Measurements from ENCODE around the gene KRTAP20-1. TPM values are rescaled to one million over a fixed set of nuclear protein-coding genes. Genes with fewer than 3 reads are reported as not detected.

KRTAP20-1 gene
- total RNA-seq, 3 donors from 2014 or later, result not detected

DNA sequence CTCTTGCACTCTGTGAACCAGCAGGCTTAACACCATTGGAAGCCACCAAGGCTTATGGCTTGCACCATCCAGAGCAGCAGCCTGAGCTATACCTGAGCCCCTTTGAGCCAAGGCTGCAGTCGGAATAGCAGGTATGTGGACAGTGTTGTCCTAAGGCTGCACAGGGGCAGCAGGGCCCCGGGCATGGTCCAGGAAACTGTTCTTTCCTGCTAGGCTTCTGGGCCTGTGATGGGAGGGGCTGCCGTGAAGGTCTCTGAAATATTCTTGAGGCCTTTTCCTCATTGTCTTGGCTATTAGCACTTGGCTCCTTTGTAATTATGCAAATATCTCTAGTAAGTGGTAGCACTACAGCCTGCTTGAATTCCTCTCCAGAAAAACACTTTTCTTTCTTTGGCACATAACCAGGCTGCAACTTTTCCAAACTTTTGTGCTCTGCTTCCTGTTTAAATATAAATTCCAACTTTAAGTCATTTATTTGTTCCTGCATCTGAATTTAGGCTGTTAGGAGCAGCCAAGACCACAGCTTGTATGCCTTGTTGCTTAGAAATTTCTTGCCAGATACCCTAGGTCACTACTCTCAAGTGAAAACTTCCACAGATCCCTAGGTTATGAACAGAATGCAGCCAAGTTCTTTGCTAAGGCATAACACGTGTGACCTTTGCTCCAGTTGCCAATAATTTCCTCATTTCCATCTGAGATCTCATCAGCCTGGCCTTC lies 9.4 kb downstream of the KRTAP20-1 start:
- no peak for DNase-seq
- TF ChIP-seq, protein P1, sequence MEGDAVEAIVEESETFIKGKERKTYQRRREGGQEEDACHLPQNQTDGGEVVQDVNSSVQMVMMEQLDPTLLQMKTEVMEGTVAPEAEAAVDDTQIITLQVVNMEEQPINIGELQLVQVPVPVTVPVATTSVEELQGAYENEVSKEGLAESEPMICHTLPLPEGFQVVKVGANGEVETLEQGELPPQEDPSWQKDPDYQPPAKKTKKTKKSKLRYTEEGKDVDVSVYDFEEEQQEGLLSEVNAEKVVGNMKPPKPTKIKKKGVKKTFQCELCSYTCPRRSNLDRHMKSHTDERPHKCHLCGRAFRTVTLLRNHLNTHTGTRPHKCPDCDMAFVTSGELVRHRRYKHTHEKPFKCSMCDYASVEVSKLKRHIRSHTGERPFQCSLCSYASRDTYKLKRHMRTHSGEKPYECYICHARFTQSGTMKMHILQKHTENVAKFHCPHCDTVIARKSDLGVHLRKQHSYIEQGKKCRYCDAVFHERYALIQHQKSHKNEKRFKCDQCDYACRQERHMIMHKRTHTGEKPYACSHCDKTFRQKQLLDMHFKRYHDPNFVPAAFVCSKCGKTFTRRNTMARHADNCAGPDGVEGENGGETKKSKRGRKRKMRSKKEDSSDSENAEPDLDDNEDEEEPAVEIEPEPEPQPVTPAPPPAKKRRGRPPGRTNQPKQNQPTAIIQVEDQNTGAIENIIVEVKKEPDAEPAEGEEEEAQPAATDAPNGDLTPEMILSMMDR (IDR thresholded peaks at IDR 0.05), result no peak
- H3K4me3 ChIP-seq, result no peak overlapping the region
- intact Hi-C loops (cut with DNase I, micrococcal nuclease), result no loop called here
- peaks cover 73% of the 10 kb centered on the region for H3K9me3 ChIP-seq
- H3K4me1 ChIP-seq (ENCODE audit: low read depth), result no peaks in the 10 kb centered on the region
- no peak for ATAC-seq
- no peaks in the 10 kb centered on the region for H3K36me3 ChIP-seq (ENCODE audit: low read depth)

DNA sequence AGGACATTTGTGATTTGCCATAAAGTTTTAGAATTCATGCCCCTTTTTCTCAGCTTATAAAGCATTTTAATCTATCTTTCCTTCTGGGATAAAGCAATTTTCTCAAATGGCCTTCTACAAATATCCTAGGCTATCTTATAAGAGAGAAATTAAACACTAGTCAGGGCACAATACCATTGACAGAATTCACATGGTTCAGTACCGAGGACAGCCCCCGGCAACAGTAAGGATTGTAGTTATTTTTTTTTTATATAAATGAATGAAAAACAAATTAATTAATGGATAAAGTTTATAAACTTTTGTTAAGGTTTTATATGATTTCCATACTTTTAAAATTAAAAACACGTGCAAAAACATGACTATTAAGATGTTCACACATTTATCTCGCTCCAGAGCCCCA lies 11.9 kb downstream of the KRTAP20-1 start:
- no peaks in the 10 kb centered on the region for H3K4me1 ChIP-seq (ENCODE audit: low read depth)
- intact Hi-C loops (cut with DNase I, micrococcal nuclease), result no loop called here
- H3K36me3 ChIP-seq (ENCODE audit: low read depth), result no peaks in the 10 kb centered on the region
- H3K4me3 ChIP-seq, result no peak overlapping the region
- TF ChIP-seq, protein P1 (IDR thresholded peaks at IDR 0.05), result no peak
- ATAC-seq, result no peak
- DNase-seq, result no peak
- H3K9me3 ChIP-seq, result peaks cover 73% of the 10 kb centered on the region

DNA sequence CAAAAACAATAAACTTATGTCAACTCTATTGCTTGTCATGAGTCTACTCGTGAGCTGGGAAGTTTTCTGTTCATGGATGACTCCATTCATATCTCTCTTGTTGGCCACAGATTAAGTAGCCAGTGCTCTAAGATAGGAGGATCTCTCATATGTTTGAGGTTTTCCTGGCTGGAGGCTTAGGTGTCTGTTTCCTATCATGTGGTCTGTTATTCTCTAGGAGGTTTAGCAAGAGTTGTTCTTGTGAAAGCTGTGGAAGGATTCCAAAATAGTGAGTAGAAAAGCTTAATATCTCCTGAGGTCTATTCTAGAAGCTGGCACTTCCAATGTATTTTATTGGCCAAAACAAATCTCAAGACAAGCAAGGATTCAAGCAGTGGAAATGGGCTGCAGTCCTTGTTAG lies 13.0 kb downstream of the KRTAP20-1 start:
- H3K4me3 ChIP-seq, result no peak overlapping the region
- DNase-seq, result no peak
- TF ChIP-seq, protein P1 (IDR thresholded peaks at IDR 0.05), result no peak
- peaks cover 75% of the 10 kb centered on the region for H3K9me3 ChIP-seq
- intact Hi-C loops (cut with DNase I, micrococcal nuclease), result no loop called here
- H3K4me1 ChIP-seq (ENCODE audit: low read depth), result no peaks in the 10 kb centered on the region
- no peak for ATAC-seq
- no peaks in the 10 kb centered on the region for H3K36me3 ChIP-seq (ENCODE audit: low read depth)

DNA sequence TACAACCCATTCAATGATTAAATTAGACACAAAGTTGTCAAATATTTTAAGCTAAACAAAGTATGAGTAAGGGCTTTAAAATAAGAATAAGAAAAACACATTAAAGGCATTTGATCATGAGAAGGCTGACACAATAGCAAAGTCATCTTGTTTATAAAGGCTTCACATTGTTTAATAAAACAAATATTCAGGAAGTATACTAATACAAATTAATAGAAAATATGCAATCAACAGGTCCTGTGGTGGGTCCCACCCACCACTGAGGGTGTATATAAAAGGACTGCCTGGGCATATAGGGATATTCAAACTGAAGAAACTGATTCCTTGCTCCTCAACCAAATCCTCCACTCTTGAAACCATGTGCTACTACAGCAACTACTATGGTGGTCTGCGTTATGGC lies 18.7 kb downstream of the KRTAP20-1 start, which contains the start of gene KRTAP20-2:
Gene KRTAP20-2, plus strand, starts transcription at position 301 of the 400 bp plus-strand sequence. Its CDS starts 58 bp downstream, at position 359.
- ATAC-seq (no peak), DNase-seq (no peak)
- no peak within 1 kb of the TSS for H3K4me3 ChIP-seq
- intact Hi-C loops (cut with DNase I, micrococcal nuclease), result no loop called here
- peaks cover 54% of the 10 kb centered on the region for H3K9me3 ChIP-seq
- no peaks in the 10 kb centered on the region for H3K4me1 ChIP-seq (ENCODE audit: low read depth)
- TF ChIP-seq, protein P1 (IDR thresholded peaks at IDR 0.05), result no peak
- H3K36me3 ChIP-seq (ENCODE audit: low read depth), result no peaks in the 10 kb centered on the region

DNA sequence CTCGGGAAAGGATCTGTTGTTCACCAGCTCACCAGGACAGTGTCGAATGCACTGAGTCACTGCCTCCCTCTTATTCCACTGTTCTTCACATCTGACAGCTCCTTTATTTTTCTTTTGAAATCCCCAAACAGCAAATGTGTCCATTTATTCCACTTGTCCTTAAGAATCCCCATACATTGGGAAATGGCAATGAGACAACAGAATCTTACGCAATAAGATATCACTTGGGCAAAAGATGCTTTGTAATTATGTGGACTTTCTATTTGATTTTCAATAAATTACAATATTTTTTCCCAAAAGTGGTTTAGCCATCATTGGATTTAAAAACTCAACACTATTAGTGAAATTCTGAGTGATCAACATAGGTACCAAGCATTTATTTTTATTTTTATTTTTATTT lies 22.5 kb downstream of the KRTAP20-1 start:
- H3K9me3 ChIP-seq, result peaks cover 56% of the 10 kb centered on the region
- DNase-seq (no peak), ATAC-seq (no peak)
- intact Hi-C loops (cut with DNase I, micrococcal nuclease), result no loop called here
- TF ChIP-seq, protein P1 (IDR thresholded peaks at IDR 0.05), result no peak
- no peak overlapping the region for H3K4me3 ChIP-seq
- H3K4me1 ChIP-seq (ENCODE audit: low read depth), result no peaks in the 10 kb centered on the region
- no peaks in the 10 kb centered on the region for H3K36me3 ChIP-seq (ENCODE audit: low read depth)

Measured in mucosa of descending colon (tissue), 3 donors.